Right atrium auricular region (tissue), 2 donors: Measurements from ENCODE around the gene POLR2B. TPM values are rescaled to one million over a fixed set of nuclear protein-coding genes. Genes with fewer than 3 reads are reported as not detected.

Source experiments
- DNase-seq: peaks from one replicate; pipeline ENCODE4 v3.0.0-alpha.2; 2019; ENCODE audit warnings: low spot score
- H3K27ac ChIP-seq, 2 donors: fragments of 200-600 bp; sonication (generic); 1 replicate in 1 of 2; 2 replicates in 1 of 2; pipeline ENCODE4 v1.5.1; 2016 to 2019
- H3K27me3 ChIP-seq, 2 donors: fragments of 200-600 bp; sonication (generic); one replicate each; pipeline versions ENCODE4 v1.5.1 to v1.6.0; 2017 to 2019
- H3K36me3 ChIP-seq: fragments of 200-600 bp; sonication (generic); one replicate; pipeline ENCODE4 v1.5.1; 2016
- H3K4me1 ChIP-seq, 2 donors: fragments of 200-600 bp; sonication (generic); one replicate each; pipeline versions ENCODE4 v1.5.1 to v1.6.0; 2017 to 2019
- H3K4me3 ChIP-seq, 2 donors: fragments of 200-600 bp; sonication (generic); 1 replicate in 1 of 2; 2 replicates in 1 of 2; pipeline ENCODE4 v1.5.1; 2017 to 2019; ENCODE audit warnings: mild to moderate bottlenecking in 1 of 2, moderate library complexity in 1 of 2
- H3K9me3 ChIP-seq, 2 donors: fragments of 200-600 bp; sonication (generic); one replicate each; pipeline ENCODE4 v1.5.1; 2019
- total RNA-seq, 2 donors: library from RNA; depleted of rRNA; stranded (reverse); fragments of >200 nt; gene quantifications; one replicate each; pipeline ENCODE4 v1.1.0, GENCODE V29; 2016
- TF ChIP-seq, protein P1 (sequence below), 2 donors: fragments of 200-600 bp; sonication (generic); IDR thresholded peaks; one replicate each; pipeline ENCODE4 v1.5.1; 2019; ENCODE audit warnings: antibody characterized with exemption in 2 of 2

The POLR2B gene
- total RNA-seq, 2 donors from 2014 or later, result 55.3 to 56.2 TPM

DNA sequence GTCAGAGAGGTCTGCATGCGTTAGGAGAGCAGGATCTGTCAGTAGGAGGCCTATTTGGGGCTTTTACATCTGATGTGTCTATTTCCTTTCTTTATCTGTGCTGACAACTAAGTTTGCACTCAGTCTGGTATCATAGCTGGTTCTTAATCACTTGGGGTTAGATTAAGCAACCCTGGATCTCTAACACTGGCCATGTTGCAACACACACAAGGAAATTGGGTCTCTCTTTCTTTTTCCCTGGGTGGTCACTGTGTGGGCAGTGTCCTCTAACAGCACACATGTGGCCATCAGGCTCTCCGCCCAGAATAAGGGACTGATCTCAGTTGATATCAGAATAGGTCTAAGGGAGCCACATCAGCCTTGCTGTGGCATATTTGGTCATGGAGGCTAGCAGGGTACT is 92.6 kb downstream of the POLR2B start:
- TF ChIP-seq, protein P1, sequence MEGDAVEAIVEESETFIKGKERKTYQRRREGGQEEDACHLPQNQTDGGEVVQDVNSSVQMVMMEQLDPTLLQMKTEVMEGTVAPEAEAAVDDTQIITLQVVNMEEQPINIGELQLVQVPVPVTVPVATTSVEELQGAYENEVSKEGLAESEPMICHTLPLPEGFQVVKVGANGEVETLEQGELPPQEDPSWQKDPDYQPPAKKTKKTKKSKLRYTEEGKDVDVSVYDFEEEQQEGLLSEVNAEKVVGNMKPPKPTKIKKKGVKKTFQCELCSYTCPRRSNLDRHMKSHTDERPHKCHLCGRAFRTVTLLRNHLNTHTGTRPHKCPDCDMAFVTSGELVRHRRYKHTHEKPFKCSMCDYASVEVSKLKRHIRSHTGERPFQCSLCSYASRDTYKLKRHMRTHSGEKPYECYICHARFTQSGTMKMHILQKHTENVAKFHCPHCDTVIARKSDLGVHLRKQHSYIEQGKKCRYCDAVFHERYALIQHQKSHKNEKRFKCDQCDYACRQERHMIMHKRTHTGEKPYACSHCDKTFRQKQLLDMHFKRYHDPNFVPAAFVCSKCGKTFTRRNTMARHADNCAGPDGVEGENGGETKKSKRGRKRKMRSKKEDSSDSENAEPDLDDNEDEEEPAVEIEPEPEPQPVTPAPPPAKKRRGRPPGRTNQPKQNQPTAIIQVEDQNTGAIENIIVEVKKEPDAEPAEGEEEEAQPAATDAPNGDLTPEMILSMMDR (IDR thresholded peaks at IDR 0.05), result no peak
- Histone ChIP-seq H3K4me3 (no peak overlapping the region), H3K9me3 (no peaks in the 10 kb centered on the region), H3K4me1 (peaks cover 0 to 38% of the 10 kb centered on the region in 2 donors), H3K27ac (peak overlapping the region in 1 of 2 donors; percentile 20), H3K36me3 (no peaks in the 10 kb centered on the region), H3K27me3 (no peaks in the 10 kb centered on the region)
- no peak for DNase-seq

DNA sequence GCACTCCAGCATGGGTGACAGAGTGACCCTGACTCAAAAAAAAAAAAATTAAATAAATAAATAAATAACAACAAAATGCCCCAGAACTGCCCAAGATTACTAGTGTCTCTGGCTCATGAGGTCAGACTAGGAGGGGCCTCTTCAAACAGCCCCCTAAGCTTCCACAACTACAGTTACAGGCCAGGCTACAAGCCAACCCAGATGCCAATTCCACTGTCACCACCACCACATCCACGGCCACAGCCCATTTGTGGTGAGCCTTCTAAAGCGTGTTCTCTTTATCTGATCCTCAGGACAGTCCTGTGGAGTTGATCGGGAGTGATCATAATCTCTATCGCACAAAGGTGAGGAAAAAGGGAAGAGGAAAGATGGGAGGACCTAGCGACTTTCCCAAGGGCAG is 94.9 kb downstream of the POLR2B start:
- peaks cover 0 to 41% of the 10 kb centered on the region in 2 donors for H3K4me1 ChIP-seq

DNA sequence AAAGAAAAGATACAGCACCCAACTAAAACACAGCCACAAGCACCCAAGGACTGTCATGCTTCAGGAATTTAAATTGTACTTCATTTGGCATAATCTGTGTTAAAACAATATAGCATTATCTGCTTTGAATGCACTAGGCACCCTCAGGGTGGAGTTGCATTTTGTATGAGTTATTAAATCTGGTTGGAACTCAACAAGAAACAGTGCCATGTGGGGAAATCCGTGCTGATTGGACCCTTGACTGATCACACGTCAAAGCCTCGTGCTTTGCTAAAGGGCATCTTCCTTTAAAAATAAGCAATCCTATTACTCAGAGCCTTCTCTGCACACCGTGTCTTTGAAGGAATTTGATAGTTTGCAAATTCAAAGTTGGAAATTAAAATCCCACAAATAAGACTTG is 96.0 kb downstream of the POLR2B start:
- Histone ChIP-seq H3K27ac (peak overlapping the region in 1 of 2 donors; percentile 12), H3K36me3 (no peaks in the 10 kb centered on the region), H3K4me1 (peaks cover 0 to 41% of the 10 kb centered on the region in 2 donors), H3K27me3 (no peaks in the 10 kb centered on the region), H3K4me3 (no peak overlapping the region), H3K9me3 (no peaks in the 10 kb centered on the region)
- no peak for DNase-seq
- TF ChIP-seq, protein P1 (IDR thresholded peaks at IDR 0.05), result no peak

More for the DNA sequence above, 94.9 kb downstream of the POLR2B start:
- Histone ChIP-seq H3K4me3 (no peak overlapping the region), H3K27ac (no peak overlapping the region), H3K27me3 (no peaks in the 10 kb centered on the region), H3K36me3 (no peaks in the 10 kb centered on the region), H3K9me3 (no peaks in the 10 kb centered on the region)
- TF ChIP-seq, protein P1 (IDR thresholded peaks at IDR 0.05), result no peak
- DNase-seq, result no peak

DNA sequence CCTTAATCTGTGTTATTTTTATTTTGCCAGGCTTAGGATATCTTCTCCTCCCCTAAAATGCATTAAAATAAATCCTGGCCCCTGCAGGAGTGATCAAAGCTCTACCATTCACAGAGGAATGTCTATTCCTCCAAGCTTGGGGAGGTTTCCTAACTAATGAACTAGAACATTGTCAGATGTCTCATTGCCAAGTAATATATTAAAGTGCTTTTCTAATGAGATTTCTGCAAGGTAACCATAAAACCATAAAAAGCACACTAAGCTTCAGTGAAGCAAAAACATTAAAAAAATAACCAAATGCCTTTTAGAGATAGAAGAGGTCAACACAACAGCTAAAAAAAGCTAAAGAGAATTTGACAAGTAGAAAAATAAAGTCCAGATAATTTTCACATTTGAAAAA is 96.7 kb downstream of the POLR2B start:
- DNase-seq, result no peak
- Histone ChIP-seq H3K27me3 (no peaks in the 10 kb centered on the region), H3K27ac (no peak overlapping the region), H3K36me3 (no peaks in the 10 kb centered on the region), H3K9me3 (no peaks in the 10 kb centered on the region), H3K4me1 (peaks cover 0 to 47% of the 10 kb centered on the region in 2 donors), H3K4me3 (no peak overlapping the region)
- TF ChIP-seq, protein P1 (IDR thresholded peaks at IDR 0.05), result no peak

DNA sequence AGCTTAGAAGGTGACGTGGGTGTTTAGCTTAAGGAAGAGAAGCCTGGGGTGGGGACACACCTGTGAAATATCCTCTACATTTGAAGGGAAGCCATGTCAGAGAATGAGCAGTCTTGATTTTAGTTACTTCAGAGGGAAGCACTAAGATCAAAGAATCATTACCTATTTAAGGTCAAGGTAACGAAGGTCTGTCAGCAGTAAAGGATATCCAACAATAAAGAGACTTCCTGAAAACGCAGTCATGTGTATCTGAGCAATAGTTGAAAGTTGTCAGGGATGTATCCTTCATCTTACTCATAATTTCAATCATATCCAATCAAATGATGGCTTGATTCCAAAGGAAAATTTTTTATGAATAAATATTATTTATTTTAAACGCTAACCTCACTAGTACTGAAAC is 98.0 kb downstream of the POLR2B start:
- Histone ChIP-seq H3K4me1 (peaks cover 0 to 51% of the 10 kb centered on the region in 2 donors), H3K9me3 (no peaks in the 10 kb centered on the region), H3K4me3 (no peak overlapping the region), H3K27ac (peak overlapping the region in 1 of 2 donors; percentile 18), H3K36me3 (no peaks in the 10 kb centered on the region), H3K27me3 (no peaks in the 10 kb centered on the region)
- TF ChIP-seq, protein P1 (IDR thresholded peaks at IDR 0.05), result no peak
- DNase-seq, result no peak
